ENCODE results near the gene PILRB. TPM values are rescaled to one million over a fixed set of nuclear protein-coding genes. Genes with fewer than 3 reads are reported as not detected.
A peak's percentile ranks its signal among the peaks of the same experiment; 100 is the strongest.
"Not testable (repeated sequence)": the region's sequence is repeated elsewhere in the genome, so short reads cannot be mapped to it uniquely, and the experiment has no call there.

Gene PILRB
- total and polyA plus RNA-seq, 2 of the 13 experiments (the other 11 are each of a cell fraction or from before 2014, with no cell fraction given), result 16.6 to 33.8 TPM

GRCh38 chr7:100365998-100366367, 8.1 kb downstream of the PILRB start:
- CTCF ChIA-PET (ENCODE audit: low intra/inter-chr PET ratio, low total read pairs); H3K4me1 ChIP-seq (ENCODE audit: insufficient read depth, low read length); H3K27me3 ChIP-seq (ENCODE audit: control insufficient read depth in 1 of 2, insufficient read depth in 2 of 2, low read length in 2 of 2); H3K9me3 ChIP-seq (ENCODE audit: low read length); FAIRE-seq; BruUV-seq (replicated peaks); H2AFZ ChIP-seq (ENCODE audit: low read length); H3K4me3 ChIP-seq (replicated peaks in 1 of 3; ENCODE audit: insufficient read depth in 1 of 3, low read depth in 2 of 3, low read length in 3 of 3); in situ Hi-C loops (cut with HindIII; ENCODE audit: extremely low pct_ligation_motif_present, low pct_unique_long_range_greater_than_20kb); H4K20me1 ChIP-seq (ENCODE audit: insufficient read depth, low read length); DNase-seq (ENCODE audit: low spot score); H3K27ac ChIP-seq (ENCODE audit: extremely low read length, insufficient read depth, low read length); ATAC-seq; H3K79me2 ChIP-seq (ENCODE audit: insufficient read depth, low read length); H3K4me2 ChIP-seq (ENCODE audit: low read depth, low read length); intact Hi-C loops (cut with micrococcal nuclease; ENCODE audit: unreplicated experiment); H3K9ac ChIP-seq (ENCODE audit: insufficient read depth, low read depth, low read length): not testable (repeated sequence)
- POLR2A ChIA-PET, result interaction anchor here (0.7 to 1.3 kb wide), 2 partner anchors 16 to 124 kb away, joined by 3 to 4 read pairs; no protein-coding TSS in a partner anchor
- H3K36me3 ChIP-seq (replicated peaks in 1 of 2; ENCODE audit: control insufficient read depth in 1 of 2, insufficient read depth in 2 of 2, low read length in 2 of 2), result peaks cover 4 to 17% of the 10 kb centered on the region in 2 experiments
- WGBS (ENCODE audit: low lambda C conversion rate), result 97% methylated on average over 7 of the region's 7 CpGs

- 0 out of 2 replicates have a peak, but pooled peaks have one; percentile 26 for TF ChIP-seq FOXO4 (CRISPR knock-in tag; conservative IDR thresholded peaks at IDR 0.05)
- no peak for TF ChIP-seq IKZF1 (IDR thresholded peaks at IDR 0.05)
- TF ChIP-seq POLR2A (IDR thresholded peaks at IDR 0.05; ENCODE audit: insufficient read depth in 1 of 2, low read depth in 2 of 2, low read length in 2 of 2), result peak in 1 of 2 experiments; percentile 18; a peak in 1 of 4 replicates
- TF ChIP-seq POLR2G (IDR thresholded peaks at IDR 0.05; ENCODE audit: low read depth, low read length), result peak; percentile 39; the same call in 1 of the 2 replicates
- TF ChIP-seq RBM22 (optimal IDR thresholded peaks at IDR 0.05; ENCODE audit: low read length), result peak; percentile 70
- TF ChIP-seq AGO2 (optimal IDR thresholded peaks at IDR 0.05; ENCODE audit: low read depth, low read length), result peak; percentile 93
- TF ChIP-seq TFAP4 (IDR thresholded peaks at IDR 0.05; ENCODE audit: borderline replicate concordance, low read depth), result no peak
- Histone ChIP-seq H3K9ac (ENCODE audit: insufficient read depth, low read depth, low read length) (no peak overlapping the region), H3K27ac (ENCODE audit: extremely low read length, insufficient read depth, low read length) (no peak overlapping the region), H3K4me1 (ENCODE audit: insufficient read depth, low read length) (no peaks in the 10 kb centered on the region), H3K36me3 (replicated peaks in 1 of 2; ENCODE audit: control insufficient read depth in 1 of 2, insufficient read depth in 2 of 2, low read length in 2 of 2) (peaks cover 4 to 11% of the 10 kb centered on the region in 2 experiments), H3K27me3 (ENCODE audit: control insufficient read depth in 1 of 2, insufficient read depth in 2 of 2, low read length in 2 of 2) (no peaks in the 10 kb centered on the region), H3K4me2 (ENCODE audit: low read depth, low read length) (no peak overlapping the region), H3K79me2 (ENCODE audit: insufficient read depth, low read length) (no peaks in the 10 kb centered on the region), H4K20me1 (ENCODE audit: insufficient read depth, low read length) (no peaks in the 10 kb centered on the region), H3K9me3 (ENCODE audit: low read length) (no peaks in the 10 kb centered on the region), H2AFZ (ENCODE audit: low read length) (no peak overlapping the region), H3K4me3 (replicated peaks in 1 of 3; ENCODE audit: insufficient read depth in 1 of 3, low read depth in 2 of 3, low read length in 3 of 3) (no peak overlapping the region)
- DNase-seq (ENCODE audit: low spot score) (no peak), ATAC-seq (no peak; the same call in none of the 3 replicates), FAIRE-seq (no peak)
- ChIA-PET POLR2A (interaction anchor here (0.7 to 1.3 kb wide), 2 partner anchors 16 to 125 kb away, joined by 3 to 4 read pairs; no protein-coding TSS in a partner anchor), CTCF (ENCODE audit: low intra/inter-chr PET ratio, low total read pairs) (no interaction called here)
- intact Hi-C loops (cut with micrococcal nuclease; ENCODE audit: unreplicated experiment) (no loop called here), in situ Hi-C loops (cut with HindIII; ENCODE audit: extremely low pct_ligation_motif_present, low pct_unique_long_range_greater_than_20kb) (no loop called here)
- no TSS peak for BruUV-seq (replicated peaks)
- 93% methylated on average over 11 of the region's 16 CpGs for WGBS (ENCODE audit: low lambda C conversion rate)
These were observed 8.7 kb downstream of the PILRB start for GRCh38 chr7:100366411-100367250.
